Pulmonary artery endothelial cell (primary cell): ENCODE results near the gene ADCY2. TPM values are rescaled to one million over a fixed set of nuclear protein-coding genes. Genes with fewer than 3 reads are reported as not detected.

Experiments
- DNase-seq: peaks from one replicate; pipeline ENCODE4 v3.0.0-alpha.2; 2011; ENCODE audit warnings: low read depth, low spot score
- total RNA-seq: library from RNA; depleted of rRNA; stranded (reverse); fragments of >200 nt; gene quantifications from 2 replicates; pipeline ENCODE4 v1.2.3, GENCODE V29; 2014

ADCY2 gene
- total RNA-seq, 1 donor from 2014 or later, result not detected

DNA sequence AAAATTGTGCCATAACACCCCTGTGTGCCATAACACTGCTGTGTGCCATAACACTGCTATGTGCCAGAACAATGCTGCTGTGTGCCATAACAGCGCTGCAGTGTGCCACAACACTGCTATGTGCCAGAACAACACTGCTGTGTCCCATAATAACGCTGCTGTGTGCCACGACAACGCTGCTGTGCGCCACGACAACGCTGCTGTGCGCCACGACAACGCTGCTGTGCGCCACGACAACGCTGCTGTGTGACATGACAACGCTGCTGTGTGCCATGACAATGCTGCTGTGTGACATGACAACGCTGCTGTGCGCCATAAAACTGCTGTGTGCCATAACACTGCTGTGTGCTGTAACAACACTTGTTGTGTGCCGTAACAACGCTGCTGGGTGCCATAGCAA lies 429.1 kb downstream of the ADCY2 start:
- DNase-seq, result no peak

DNA sequence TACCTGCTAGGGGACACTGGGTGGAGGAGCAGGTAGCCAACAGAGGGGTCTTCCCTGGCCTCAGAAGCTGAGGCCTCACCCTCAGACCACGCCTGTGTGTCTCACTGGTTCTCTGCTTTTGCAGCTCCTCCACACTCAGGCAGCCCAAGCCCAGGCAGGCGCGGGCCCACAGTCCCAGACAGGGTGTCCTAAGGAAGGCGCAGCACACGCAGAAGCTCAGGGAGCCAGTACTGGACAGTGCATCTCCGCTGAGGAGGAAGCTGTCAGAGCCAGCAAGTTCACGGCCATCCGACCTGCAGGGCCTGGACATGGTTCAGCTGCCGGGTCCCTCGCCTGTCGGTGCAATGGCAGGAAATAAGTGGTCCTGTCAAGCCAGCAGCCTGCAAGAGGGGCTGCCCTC lies 429.7 kb downstream of the ADCY2 start:
- no peak for DNase-seq

DNA sequence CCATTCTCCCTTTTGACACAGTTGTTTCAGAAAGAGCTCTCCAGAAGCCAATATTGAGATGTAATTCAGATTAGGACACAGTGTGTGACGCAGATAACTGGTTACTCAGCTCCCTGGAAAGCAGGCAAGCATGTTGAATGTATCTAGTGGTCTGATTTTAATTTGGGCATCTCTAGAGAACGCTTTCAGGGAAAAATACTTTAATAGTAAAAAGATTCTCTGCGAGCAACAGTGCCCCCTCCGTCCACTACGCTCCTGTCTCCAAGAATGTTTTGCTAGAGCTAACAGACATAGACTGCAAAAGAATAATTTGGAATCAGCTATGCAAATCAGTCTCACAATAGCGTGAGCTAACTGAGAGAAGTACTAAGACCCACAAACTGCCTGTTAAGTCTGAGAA lies 431.7 kb downstream of the ADCY2 start:
- DNase-seq, result no peak

DNA sequence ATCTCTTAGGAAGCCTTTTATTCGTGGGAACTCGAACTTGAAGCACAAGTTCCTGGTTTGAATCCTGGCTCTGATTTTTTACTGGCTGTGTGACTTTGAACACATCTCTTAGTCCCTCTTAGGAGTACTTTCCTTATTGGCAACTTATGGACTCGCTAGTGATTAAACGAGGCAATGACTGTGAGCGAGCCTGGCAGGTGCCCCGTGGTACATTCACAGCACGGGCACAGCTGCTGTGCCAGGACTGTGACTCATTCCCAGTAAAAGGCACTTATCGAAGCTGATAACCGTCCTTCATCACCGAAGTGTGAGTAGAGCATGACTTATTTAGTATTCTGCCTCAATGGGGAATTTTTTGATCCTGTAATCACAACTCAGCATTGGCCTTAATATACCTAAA lies 432.3 kb downstream of the ADCY2 start:
- DNase-seq, result no peak

DNA sequence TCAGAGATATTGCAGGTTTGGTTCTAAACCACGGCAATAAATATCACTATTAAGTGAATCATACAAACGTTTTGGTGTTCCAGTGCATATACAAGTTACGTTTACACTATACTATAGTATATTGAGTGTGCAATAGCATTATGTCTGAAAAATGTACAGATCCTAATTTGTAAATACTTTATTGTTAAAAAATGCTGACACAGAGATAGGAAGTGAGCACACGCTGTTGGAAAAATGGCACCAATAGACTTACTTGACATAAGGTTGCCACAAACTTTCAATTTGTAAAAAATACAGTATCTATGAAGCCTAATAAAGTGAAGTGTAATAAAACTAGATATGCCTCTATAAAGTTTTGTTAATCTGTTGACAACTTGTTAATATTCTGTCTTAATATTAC lies 439.0 kb downstream of the ADCY2 start:
- no peak for DNase-seq

DNA sequence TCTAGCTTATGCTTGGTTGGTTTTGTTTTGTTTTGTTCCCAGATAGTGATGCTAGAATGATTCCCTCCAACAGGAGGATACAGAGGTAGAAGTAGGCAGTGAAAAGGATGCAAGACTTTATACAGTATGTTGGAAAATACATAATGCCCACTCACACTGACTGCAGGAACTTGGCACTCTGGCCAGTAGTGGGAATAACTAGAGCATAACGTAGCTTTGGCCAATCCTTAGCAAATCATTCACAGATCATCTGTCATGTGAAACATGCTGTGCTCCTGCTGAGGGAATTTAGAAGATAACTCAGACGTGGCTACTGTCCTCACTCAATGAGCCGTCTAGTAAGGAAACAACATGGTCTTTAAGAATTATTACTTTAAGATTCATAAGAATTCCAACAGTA lies 441.5 kb downstream of the ADCY2 start:
- no peak for DNase-seq

DNA sequence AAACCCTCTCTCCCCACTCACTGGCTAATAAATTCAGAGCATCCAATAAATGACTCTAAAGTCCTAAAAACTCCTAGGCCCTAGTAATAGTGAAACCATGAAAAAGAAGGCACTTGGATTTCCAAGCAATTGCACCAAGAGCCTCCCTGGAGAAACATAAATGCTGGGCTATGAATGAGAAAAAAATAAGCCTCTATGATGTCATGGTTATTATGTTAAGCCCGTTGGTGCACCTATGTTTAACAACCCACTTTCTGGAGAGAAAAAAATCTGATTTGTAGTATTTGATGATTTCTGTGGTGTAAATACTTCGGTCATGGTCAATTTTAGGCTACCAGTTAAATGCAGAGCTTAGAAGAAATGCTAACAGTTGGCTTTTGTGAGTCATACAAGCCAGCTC lies 446.6 kb downstream of the ADCY2 start:
- no peak for DNase-seq

DNA sequence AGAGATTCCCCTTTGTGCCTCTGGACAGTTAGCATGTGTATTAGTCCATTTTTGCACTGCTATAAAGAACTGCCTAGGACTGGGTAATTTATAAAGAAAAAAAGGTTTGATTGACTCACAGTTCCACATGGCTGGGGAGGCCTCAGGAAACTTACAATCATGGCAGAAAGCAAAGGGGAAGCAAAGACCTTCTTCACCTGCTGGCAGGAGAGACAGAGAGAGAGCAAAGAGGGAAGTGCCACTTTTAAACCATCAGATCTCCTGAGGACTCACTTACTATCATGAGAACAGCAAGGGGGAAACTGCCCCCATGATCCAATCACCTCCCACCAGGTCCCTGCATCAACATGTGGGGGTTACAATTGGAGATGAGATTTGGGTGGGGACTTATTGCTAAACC lies 449.0 kb downstream of the ADCY2 start:
- no peak for DNase-seq

DNA sequence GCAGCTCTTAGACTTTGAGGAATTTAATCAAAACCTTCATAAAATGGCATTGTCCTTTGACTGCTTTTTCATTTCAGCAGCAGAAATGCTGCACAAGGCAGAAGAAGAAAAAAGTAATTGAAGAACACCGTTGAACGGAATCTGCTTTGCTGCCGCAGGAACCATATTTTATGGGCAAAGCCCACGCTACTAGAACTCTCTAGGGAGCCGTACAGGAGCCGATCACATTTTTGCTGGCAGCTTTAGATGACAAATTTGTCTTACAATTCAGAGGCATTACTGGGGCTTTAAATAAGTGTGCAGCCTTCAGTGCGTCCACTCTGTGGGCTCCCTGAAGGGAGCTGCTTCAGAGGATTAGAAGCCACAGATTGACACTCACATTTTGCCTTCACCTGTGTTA lies 449.6 kb downstream of the ADCY2 start:
- no peak for DNase-seq

DNA sequence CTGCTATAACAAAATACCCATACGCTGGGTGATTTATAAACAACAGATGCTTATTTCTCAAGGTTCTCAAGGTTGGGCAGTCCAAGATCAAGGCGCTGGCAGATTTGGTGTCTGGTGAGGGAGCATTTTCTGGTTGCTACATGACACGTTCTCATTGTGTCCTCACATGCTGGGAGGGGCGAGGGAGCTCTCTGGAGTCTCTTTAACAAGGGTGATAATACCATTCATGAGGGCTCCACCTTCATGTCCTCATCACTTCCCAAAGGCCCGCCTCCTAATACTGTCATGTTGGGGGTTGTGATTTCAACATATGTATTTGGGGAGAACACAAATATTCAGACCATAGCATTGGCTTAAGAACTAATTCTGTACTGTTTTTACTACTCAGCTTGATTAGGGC lies 450.4 kb downstream of the ADCY2 start:
- DNase-seq, result no peak

DNA sequence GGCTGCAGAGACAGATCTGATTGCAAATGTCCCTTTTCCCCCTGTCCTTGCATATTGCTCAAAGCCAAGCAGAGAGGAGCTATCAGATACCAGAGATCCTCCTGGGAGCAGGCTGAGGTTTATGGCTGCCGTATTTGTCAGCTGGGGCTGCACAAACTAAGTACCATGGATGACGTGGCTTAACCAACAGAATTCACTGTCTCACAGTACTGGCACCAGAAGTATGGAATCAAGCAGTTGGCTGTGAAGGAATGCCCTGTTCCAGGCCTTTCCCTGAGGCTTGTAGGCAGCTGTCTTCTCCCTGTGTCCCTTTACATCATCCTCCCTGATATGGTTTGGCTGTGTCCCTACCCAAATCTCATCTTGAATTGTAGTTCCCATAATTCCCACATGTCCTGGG lies 452.4 kb downstream of the ADCY2 start:
- no peak for DNase-seq

DNA sequence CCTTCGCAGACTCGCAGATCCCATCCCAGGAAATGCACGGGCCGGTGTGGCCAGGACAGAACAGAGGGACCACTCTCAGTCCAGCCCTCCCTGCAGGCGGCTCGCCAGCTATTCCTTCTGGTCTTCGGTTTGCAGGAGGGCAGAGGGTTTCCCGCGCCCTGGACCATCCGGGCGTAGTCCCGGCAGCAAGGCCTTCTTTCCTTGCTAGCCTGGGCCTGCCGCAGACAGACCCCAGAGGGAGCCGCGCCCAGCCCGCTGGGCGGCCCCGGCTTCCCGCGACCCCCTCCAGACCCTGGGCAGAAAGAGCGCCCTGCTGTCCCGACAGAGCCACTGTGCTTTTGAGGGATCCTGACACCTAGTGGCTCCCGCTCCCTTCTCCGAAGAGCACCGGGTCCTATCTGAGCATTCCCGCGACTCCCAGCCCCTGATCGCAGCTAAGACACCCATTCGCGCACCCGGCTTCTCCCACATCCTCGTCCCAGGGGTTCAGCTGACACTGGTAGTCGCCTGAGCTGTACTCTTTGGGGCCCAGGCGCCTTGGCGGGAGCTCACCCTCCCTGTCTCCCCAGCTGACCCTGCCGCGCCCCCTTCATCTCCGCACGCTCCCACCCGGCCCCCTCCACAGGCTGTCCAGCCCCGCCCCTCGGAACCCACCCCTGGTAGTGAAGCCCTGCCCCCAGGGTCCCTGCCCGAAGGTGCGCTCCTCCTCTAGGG lies 453.9 kb downstream of the ADCY2 start:
- no peak for DNase-seq

DNA sequence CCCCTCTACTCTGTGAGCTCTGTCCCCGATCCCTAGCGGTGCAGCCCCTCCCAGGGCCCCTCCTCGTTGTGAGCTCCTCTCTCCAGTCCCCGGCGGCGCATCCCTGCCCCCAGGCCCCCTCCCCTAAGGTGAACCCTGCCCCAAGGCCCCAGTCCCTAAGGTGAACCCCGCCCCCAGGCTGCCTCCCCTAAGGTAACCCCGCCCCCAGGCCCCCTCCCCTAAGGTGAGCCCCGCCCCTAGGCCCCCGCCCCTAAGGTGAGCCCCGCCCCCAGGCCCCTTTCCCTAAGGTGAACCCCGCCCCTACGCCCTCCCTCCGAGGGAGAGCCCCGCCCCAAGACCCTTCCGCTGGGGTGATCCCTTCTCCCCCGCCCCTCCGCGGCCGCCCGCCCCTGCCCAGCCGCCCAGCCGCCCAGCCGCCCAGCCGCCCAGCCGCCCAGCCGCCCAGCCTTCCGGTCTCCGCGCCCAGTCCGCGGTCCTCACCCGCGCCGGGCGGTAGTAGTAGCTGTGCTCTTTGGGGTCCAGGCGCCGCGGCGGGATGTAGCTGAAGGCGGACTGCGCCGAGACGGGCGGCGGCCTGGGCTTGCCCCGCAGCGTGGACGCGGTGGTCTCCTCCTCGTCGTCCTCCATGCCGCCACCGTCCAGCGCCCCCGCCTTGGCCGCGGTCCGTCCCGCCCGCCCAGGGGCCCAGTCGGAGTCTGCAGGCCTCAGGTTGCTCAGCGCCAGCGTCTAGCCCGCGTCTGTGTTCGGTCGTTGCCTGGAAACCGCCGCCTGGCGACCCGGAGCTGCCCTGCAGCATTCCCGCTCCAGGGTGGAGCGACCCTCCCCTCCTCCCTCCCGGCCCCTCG lies 454.7 kb downstream of the ADCY2 start, which contains the start of gene CFAP90:
TSS of gene CFAP90 (minus strand) at position 739 of the 845 bp plus-strand sequence. CDS start at position 627, 112 bp downstream.
- DNase-seq, result no peak

DNA sequence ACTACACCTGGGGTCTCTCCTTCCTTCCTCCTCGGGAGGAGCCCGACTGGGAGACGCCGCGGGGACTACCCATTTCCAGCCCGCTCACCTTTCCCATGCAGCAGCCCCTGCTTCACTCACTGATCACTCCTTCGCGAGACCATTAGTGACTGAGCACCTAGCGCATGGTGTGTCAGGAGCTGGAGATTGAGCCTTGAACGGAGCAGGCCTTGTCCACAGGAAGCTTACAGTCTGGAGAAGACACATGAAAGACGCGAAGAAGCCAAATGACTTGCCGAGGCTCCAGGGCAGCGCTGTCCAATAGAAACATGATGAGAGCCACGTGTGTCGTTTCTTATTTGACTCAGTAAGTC lies 455.3 kb downstream of the ADCY2 start:
- no peak for DNase-seq

DNA sequence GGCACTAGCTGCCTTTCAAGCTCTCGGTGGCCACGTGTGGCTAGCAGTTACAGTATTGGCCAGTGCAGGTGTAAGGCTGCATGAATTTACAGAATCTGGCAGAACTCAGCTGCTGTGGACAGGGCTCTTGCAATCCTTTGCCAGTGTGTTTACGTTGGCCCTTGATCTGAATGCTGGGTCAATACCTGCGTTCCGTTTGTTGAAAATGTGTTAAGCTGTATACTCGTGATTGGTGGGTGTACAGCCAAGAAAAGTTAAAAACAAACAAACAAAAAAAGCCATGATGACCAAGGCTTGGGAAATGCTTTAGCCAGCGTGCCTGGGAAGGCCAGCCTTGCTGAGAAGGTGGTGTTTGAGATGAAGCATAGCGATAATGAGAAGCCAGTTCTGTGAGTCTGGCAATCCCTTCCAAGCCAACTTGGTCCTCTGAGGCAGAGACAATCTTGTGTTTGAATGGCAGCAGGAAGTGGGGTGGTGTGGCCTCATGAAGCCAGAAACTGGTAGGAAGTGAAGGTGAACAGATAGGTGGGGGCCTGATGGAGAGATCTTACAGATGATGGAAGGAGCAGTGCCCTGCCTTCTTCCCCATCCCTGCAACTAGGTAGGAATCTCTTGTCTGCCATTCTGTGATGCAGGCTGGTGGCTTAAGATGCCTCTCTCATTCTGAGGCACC lies 455.8 kb downstream of the ADCY2 start:
- no peak for DNase-seq

DNA sequence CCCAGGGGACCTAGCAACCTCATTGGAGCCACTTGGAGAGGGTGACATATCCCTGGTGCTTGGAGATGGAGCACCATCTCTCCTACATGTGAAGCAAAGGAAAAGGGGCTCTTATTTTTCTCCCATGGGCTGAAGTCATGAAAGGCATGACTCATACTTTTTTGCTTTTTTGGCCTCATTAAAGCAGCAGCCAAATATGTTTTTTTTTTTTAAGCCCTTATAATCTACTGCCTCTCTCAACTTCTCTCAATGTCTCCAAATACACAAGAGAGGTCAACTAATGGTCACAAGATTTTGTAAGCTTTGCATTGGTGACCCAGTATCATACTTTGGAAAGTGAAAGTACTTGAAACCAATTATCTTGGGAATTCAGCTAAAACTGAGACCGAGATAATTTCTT lies 456.6 kb downstream of the ADCY2 start:
- no peak for DNase-seq

DNA sequence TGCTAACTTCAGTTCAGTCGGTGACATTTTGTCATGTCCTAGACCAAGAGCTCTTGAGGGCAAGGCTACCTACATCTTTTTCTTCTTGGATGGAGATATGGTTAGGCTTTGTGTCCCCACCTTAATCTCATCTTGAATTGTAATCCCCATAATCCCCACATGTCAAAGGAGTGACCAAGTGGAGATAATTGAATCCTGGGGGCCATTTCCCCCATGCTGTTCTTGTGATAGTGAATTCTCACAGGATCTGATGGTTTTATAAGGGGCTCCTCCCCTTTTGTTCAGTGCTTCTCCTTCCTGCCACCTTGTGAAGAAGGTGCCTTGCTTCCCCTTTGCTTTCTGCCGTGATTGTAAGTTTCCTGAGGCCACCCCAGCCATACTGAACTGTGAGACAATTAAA lies 457.1 kb downstream of the ADCY2 start:
- no peak for DNase-seq

DNA sequence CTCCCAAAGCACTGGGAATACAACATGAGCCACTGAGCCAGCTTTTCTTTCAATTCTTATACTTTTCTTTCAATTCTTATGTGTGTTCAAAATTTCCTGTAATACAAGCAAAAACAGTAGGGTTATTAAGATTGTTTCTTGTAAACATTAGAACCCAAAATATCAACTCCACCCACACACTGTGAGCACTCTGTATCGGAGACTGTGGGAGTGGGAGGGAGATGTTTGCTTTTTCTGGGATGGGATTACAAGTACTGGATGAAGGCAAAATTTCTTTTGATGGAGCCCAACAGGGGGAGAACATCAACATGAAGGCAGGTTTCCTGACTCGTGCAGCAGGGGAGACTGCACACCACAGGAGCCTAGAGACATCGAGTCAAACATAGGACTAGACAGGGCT lies 459.7 kb downstream of the ADCY2 start:
- no peak for DNase-seq

DNA sequence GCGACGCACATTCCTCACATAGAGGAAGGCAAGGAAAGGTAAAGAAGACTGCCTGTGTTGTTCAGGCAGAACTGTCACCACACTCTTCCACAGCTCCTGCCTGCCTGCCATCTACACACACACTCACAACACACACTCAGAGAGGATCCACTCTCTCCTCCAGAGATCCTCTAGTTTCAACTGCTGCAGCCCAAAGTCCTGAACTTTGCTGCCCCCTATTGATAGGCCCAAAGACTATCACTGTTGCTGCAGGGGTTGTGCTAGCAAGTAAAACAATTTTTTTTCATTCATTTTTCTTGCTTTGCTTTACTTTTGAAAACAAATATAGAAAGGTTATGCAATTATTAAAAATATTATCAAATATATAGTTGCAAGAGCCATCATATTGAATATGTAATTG lies 460.9 kb downstream of the ADCY2 start:
- DNase-seq, result no peak

DNA sequence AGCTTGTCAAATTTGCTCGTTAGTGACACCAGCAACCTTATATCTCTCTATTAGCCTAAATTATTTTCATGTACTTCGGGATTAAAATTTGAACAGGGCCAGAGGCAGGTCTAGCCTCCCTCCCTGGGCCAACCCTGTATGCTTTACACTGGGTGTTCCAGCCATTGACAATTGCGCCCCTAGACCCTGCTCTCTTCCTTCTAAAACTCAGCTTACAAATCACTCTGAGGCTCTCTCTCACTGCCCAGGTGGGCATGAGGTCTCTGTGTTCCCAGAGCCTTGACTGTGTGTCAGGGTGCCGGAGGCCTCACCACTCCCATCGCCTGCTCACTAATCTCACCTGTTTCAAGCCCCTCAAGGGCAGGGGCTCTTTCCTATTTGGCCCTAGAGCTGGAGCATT lies 461.4 kb downstream of the ADCY2 start:
- no peak for DNase-seq

DNA sequence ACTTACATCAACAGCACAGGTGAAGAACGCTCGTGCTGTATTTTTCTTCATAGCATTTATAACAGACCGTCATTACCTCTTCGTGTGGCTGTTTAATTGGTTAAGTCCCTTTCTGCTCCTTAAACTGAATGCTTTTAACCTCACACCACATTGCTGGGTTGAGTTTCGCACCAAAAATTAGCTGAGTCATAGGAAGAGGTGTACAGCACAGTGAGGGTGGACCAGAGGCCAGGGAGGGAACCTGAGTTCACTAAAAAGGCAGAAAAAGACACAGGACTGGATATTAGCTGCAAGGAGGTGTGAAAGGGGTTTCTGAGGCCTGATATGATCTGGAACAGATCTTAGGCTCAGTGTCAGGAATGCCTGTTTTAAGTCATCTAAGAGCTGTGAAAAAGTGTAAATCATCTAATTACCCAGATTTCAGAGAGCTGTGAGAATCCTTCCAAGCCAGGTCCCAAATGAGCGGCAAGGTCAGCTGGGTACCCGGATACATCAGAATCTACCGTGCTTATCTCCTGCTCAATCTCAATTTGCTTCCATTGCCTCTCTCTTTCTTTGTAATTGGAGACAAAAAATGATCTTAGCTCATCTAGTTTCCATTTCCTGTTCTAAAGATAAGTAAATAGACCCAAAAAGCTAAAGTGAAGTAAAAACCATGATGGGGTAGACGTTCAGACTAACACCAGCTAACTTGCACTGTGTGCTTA lies 462.1 kb downstream of the ADCY2 start:
- DNase-seq, result no peak

DNA sequence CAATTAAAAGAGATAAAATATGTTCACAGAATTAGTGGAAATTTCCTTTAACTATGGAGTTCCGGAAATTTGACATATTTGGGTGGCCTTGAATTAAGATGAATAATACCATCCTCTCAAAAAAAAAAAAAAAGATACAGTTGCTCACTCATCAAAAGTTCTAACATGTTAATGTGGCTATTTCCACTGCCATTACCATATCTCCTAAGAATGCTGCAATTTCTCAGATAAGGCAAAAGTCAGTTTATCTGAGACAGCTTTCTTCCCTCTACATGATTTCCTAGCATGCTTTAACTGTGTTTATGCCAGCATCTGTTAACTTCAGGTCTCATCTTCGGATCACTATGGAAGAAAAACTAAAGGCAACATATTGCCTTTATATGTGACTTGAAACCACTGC lies 470.3 kb downstream of the ADCY2 start:
- DNase-seq, result no peak
